Panc1 (cell line): ENCODE measurements around the gene HAUS8. TPM values are rescaled to one million over a fixed set of nuclear protein-coding genes. Genes with fewer than 3 reads are reported as not detected.

Experiments used
- ATAC-seq: fragments of 200-7000 bp; cut with Tn5 transposase; 2 replicates; pipeline ENCODE4 v1.9.1; 2020; ENCODE audit warnings: mild to moderate bottlenecking, moderate library complexity
- BruUV-seq: library from RNA; stranded (reverse); fragments of 400-500 nt; replicated peaks from 2 replicates; lab custom pipeline; 2021; lab: Mats Ljungman, UMichigan
- CTCF ChIA-PET: fragments of 300-600 bp; sonication (Branson Sonifier 250); formaldehyde crosslinking; loops from one replicate; lab custom pipeline; 2022; ENCODE audit warnings: antibody characterized with exemption; lab: Charles Lee
- POLR2A ChIA-PET: fragments of 300-600 bp; sonication (Branson Sonifier 250); formaldehyde crosslinking; loops from one replicate; lab custom pipeline; 2022; ENCODE audit warnings: antibody characterized with exemption; lab: Charles Lee
- DNase-seq: peaks from one replicate; pipeline ENCODE4 v3.0.0-alpha.2; 2010; ENCODE audit warnings: low read depth, low spot score
- H3K27ac ChIP-seq: 2 replicates; pipeline ENCODE4 v1.5.1; 2011; ENCODE audit warnings: mild to moderate bottlenecking, low read length, inconsistent platforms
- H3K27me3 ChIP-seq: fragments of 200-500 bp; sonication (Bioruptor generic); 2 replicates; pipeline ENCODE4 v1.6.0; 2014; ENCODE audit warnings: low read length, inconsistent platforms; ENCODE audit not compliant: control insufficient read depth, insufficient read depth
- H3K36me3 ChIP-seq: fragments of 200-500 bp; sonication (Bioruptor generic); 2 replicates; pipeline ENCODE4 v1.5.1; 2014; ENCODE audit warnings: inconsistent platforms, mild to moderate bottlenecking, low read length, moderate library complexity; ENCODE audit not compliant: control insufficient read depth, insufficient read depth
- H3K4me1 ChIP-seq: 2 replicates; pipeline ENCODE4 v1.5.1; 2011; ENCODE audit warnings: inconsistent platforms, mild to moderate bottlenecking, low read length, moderate library complexity; ENCODE audit not compliant: control insufficient read depth, insufficient read depth
- H3K4me3 ChIP-seq, 2 experiments: 2 replicates each; pipeline ENCODE4 v1.5.1; 2011 to 2012; ENCODE audit warnings: low read depth in 2 of 2, low read length in 2 of 2, mild to moderate bottlenecking in 2 of 2, inconsistent platforms in 1 of 2, moderate library complexity in 1 of 2
- H3K9me3 ChIP-seq: fragments of 200-500 bp; sonication (Bioruptor generic); 2 replicates; pipeline ENCODE4 v1.5.1; 2014; ENCODE audit warnings: low read depth, mild to moderate bottlenecking, inconsistent platforms, low read length, moderate library complexity; ENCODE audit not compliant: control insufficient read depth, insufficient read depth
- CTCF ChIP-seq: fragments of 450-650 bp; IDR thresholded peaks from 2 replicates; pipeline ENCODE4 v1.5.1; 2017; ENCODE audit warnings: mild to moderate bottlenecking
- POLR2AphosphoS5 ChIP-seq: IDR thresholded peaks from 2 replicates; pipeline ENCODE4 v1.6.1; 2012; ENCODE audit warnings: mild to moderate bottlenecking, low read depth, low read length, moderate library complexity
- REST ChIP-seq, 2 experiments: IDR thresholded peaks; 2 replicates each; pipeline ENCODE4 v1.6.1; 2011 to 2012; ENCODE audit warnings: low read depth in 2 of 2, control low read depth in 1 of 2, low read length in 1 of 2, mild to moderate bottlenecking in 1 of 2, moderate library complexity in 1 of 2; ENCODE audit not compliant: insufficient read depth in 1 of 2
- SIN3A ChIP-seq: IDR thresholded peaks from 2 replicates; pipeline ENCODE4 v1.6.1; 2012; ENCODE audit warnings: low read depth, mild to moderate bottlenecking, low read length, moderate library complexity, borderline replicate concordance; ENCODE audit not compliant: insufficient read depth
- TCF7L2 ChIP-seq: IDR thresholded peaks from 2 replicates; pipeline ENCODE4 v1.6.1; 2011; ENCODE audit warnings: mild to moderate bottlenecking, low read depth, low read length, inconsistent platforms
- in situ Hi-C: cut with HindIII; loops from 2 replicates; pipeline ENCODE4 v1.10.0; 2016; ENCODE audit warnings: low sequenced_read_pairs, low pct_unique_long_range_greater_than_20kb
- intact Hi-C: fragments of 100-400 bp; cut with micrococcal nuclease; formaldehyde crosslinking; loops from one replicate; pipeline ENCODE4 v1.10.0; 2022; ENCODE audit not compliant: unreplicated experiment
- total RNA-seq: library from RNA; stranded (reverse); gene quantifications from one replicate; pipeline ENCODE4 v1.2.1, GENCODE V29; 2021; ENCODE audit not compliant: unreplicated experiment

HAUS8 gene
- total RNA-seq, 1 experiment from 2014 or later, result 18.2 TPM

- H3K36me3 ChIP-seq, result no peaks in the 10 kb centered on the region
- no peaks in the 10 kb centered on the region for H3K27me3 ChIP-seq
- ChIA-PET POLR2A (no interaction called here), CTCF (no interaction called here)
- no TSS peak for BruUV-seq
- TF ChIP-seq CTCF, result no peak
- TF ChIP-seq TCF7L2, result no peak
- TF ChIP-seq REST (IDR thresholded peaks at IDR 0.05; ENCODE audit: insufficient read depth in 1 of 2, low read depth in 2 of 2, low read length in 1 of 2), result no peak
- no peak for TF ChIP-seq POLR2AphosphoS5
- TF ChIP-seq SIN3A, result no peak
- DNase-seq, result no peak
- H3K9me3 ChIP-seq, result no peaks in the 10 kb centered on the region
- H3K4me3 ChIP-seq, result no peak overlapping the region
- no peaks in the 10 kb centered on the region for H3K4me1 ChIP-seq
- intact Hi-C loops, result no loop called here
- no peak overlapping the region for H3K27ac ChIP-seq
- in situ Hi-C loops, result no loop called here
- no peak for ATAC-seq
Measured at GRCh38 chr19:17060802-17061201, 14.4 kb downstream of the HAUS8 start.

- BruUV-seq, result no TSS peak
- Histone ChIP-seq H3K9me3 (no peaks in the 10 kb centered on the region), H3K36me3 (no peaks in the 10 kb centered on the region), H3K4me3 (no peak overlapping the region), H3K4me1 (no peaks in the 10 kb centered on the region), H3K27ac (no peak overlapping the region), H3K27me3 (no peaks in the 10 kb centered on the region)
- TF ChIP-seq SIN3A, result no peak
- TF ChIP-seq POLR2AphosphoS5, result no peak
- no peak for TF ChIP-seq CTCF
- no peak for TF ChIP-seq TCF7L2
- TF ChIP-seq REST (IDR thresholded peaks at IDR 0.05; ENCODE audit: insufficient read depth in 1 of 2, low read depth in 2 of 2, low read length in 1 of 2), result no peak
- ATAC-seq (no peak), DNase-seq (no peak)
- intact Hi-C loops (no loop called here), in situ Hi-C loops (no loop called here)
- CTCF ChIA-PET, result no interaction called here
- POLR2A ChIA-PET, result no interaction called here
Measured at GRCh38 chr19:17058236-17058635, 17.0 kb downstream of the HAUS8 start.
